ENCODE data around the gene RPS17.

Gene RPS17

GRCh38 chr15:82540984-82541431 lies 751 bp upstream of the RPS17 start:
- ATAC-seq, result peak; percentile 43
- TF ChIP-seq ZNF565 (CRISPR knock-in tag; conservative IDR thresholded peaks at IDR 0.05; ENCODE audit: low read depth) (no peak), GLIS3 (CRISPR knock-in tag; IDR thresholded peaks at IDR 0.05) (no peak), PPARA (CRISPR knock-in tag; IDR thresholded peaks at IDR 0.05; ENCODE audit: borderline replicate concordance) (no peak), CREB5 (CRISPR knock-in tag; IDR thresholded peaks at IDR 0.05; ENCODE audit: low read depth) (no peak), SNAI2 (CRISPR knock-in tag; IDR thresholded peaks at IDR 0.05) (no peak), CSRNP3 (CRISPR knock-in tag; IDR thresholded peaks at IDR 0.05) (no peak), ESRRG (CRISPR knock-in tag; IDR thresholded peaks at IDR 0.05) (no peak), TCF4 (CRISPR knock-in tag; IDR thresholded peaks at IDR 0.05; ENCODE audit: borderline replicate concordance) (no peak), POU6F1 (CRISPR knock-in tag; IDR thresholded peaks at IDR 0.05; ENCODE audit: borderline replicate concordance, low read depth) (no peak), ARNTL (CRISPR knock-in tag; IDR thresholded peaks at IDR 0.05; ENCODE audit: borderline replicate concordance, low read depth) (no peak), ZNF8 (CRISPR knock-in tag; IDR thresholded peaks at IDR 0.05) (no peak), PATZ1 (CRISPR knock-in tag; IDR thresholded peaks at IDR 0.05; ENCODE audit: borderline replicate concordance) (no peak), TSHZ2 (CRISPR knock-in tag; IDR thresholded peaks at IDR 0.05) (no peak), ZFP30 (CRISPR knock-in tag; IDR thresholded peaks at IDR 0.05) (no peak), ISL1 (CRISPR knock-in tag; IDR thresholded peaks at IDR 0.05) (no peak), ZC3H10 (CRISPR knock-in tag; IDR thresholded peaks at IDR 0.05) (no peak), RARB (CRISPR knock-in tag; IDR thresholded peaks at IDR 0.05) (no peak), ZFP3 (CRISPR knock-in tag; IDR thresholded peaks at IDR 0.05) (no peak)

- TF ChIP-seq ZNF70 (CRISPR knock-in tag; IDR thresholded peaks at IDR 0.05) (no peak), TSHZ2 (CRISPR knock-in tag; IDR thresholded peaks at IDR 0.05) (no peak), CSDC2 (CRISPR knock-in tag; IDR thresholded peaks at IDR 0.05) (no peak), SNAI2 (CRISPR knock-in tag; IDR thresholded peaks at IDR 0.05) (no peak), PATZ1 (CRISPR knock-in tag; IDR thresholded peaks at IDR 0.05; ENCODE audit: borderline replicate concordance) (no peak), ZNF8 (CRISPR knock-in tag; IDR thresholded peaks at IDR 0.05) (no peak)
- no peak for ATAC-seq
Observed at GRCh38 chr15:82539691-82540054, 584 bp downstream of the RPS17 start.
